ENCODE measurements around the gene ZC3H7B. TPM values are rescaled to one million over a fixed set of nuclear protein-coding genes. Genes with fewer than 3 reads are reported as not detected.

The ZC3H7B gene
- total and polyA plus RNA-seq, 2 experiments from 2014 or later: 5.7 to 61.5 TPM

- TF ChIP-seq EZH2 (IDR thresholded peaks at IDR 0.05; ENCODE audit: low read depth, unreplicated experiment) (no peak), ZNF462 (CRISPR knock-in tag; IDR thresholded peaks at IDR 0.05) (no peak), POLR2AphosphoS5 (IDR thresholded peaks at IDR 0.05; ENCODE audit: low read depth) (no peak), ZNF114 (CRISPR knock-in tag; IDR thresholded peaks at IDR 0.05) (no peak), STAT1 (IDR thresholded peaks at IDR 0.05; ENCODE audit: unreplicated experiment) (no peak), ETS1 (IDR thresholded peaks at IDR 0.05) (no peak), EZH2phosphoT487 (IDR thresholded peaks at IDR 0.05; ENCODE audit: unreplicated experiment) (no peak), CREB1 (CRISPR knock-in tag; IDR thresholded peaks at IDR 0.05; ENCODE audit: low read depth) (no peak)
- Histone ChIP-seq H4K20me1 (replicated peaks; ENCODE audit: insufficient read depth) (peaks cover 30% of the 10 kb centered on the region), H3K27me3 (ENCODE audit: insufficient read depth) (no peaks in the 10 kb centered on the region), H3K4me1 (ENCODE audit: insufficient read depth) (no peaks in the 10 kb centered on the region), H3K9me2 (ENCODE audit: insufficient read depth) (no peaks in the 10 kb centered on the region), H2AFZ (no peak overlapping the region), H3K4me2 (no peak overlapping the region), H3K27ac (ENCODE audit: low read depth) (no peak overlapping the region), H3K36me3 (ENCODE audit: insufficient read depth) (peaks cover 72% of the 10 kb centered on the region), H3K4me3 (no peak overlapping the region), H3F3A (replicated peaks; ENCODE audit: low read depth) (peaks cover 11% of the 10 kb centered on the region; the same call in 1 of the 2 replicates), H3K79me2 (replicated peaks; ENCODE audit: insufficient read depth) (no peaks in the 10 kb centered on the region)
- Mint-ChIP-seq H3K27ac (no peak overlapping the region), H3K9me3 (no peaks in the 10 kb centered on the region), H3K36me3 (ENCODE audit: low read depth) (peaks cover 95% of the 10 kb centered on the region), H3K4me1 (peaks cover 11% of the 10 kb centered on the region), H3K4me3 (no peak overlapping the region), H3K27me3 (ENCODE audit: insufficient read depth, low read depth, poor library complexity) (peaks cover 10% of the 10 kb centered on the region)
- DNase-seq (ENCODE audit: low spot score): no peak
- no peak for ATAC-seq
Observed at GRCh38 chr22:41260871-41261270, 40.5 kb upstream of the ZC3H7B start.
